HepG2 (cell line): ENCODE measurements around the gene HPS4. TPM values are rescaled to one million over a fixed set of nuclear protein-coding genes. Genes with fewer than 3 reads are reported as not detected.
A peak's percentile ranks its signal among the peaks of the same experiment; 100 is the strongest.

Experiments
- ATAC-seq: fragments of 200-7000 bp; cut with Tn5 transposase; 3 replicates; pipeline ENCODE4 v1.9.1; 2020; ENCODE audit warnings: mild to moderate bottlenecking, moderate library complexity
- BruUV-seq: library from RNA; stranded (reverse); fragments of 400-500 nt; replicated peaks from 2 replicates; lab custom pipeline; 2021; lab: Mats Ljungman, UMichigan
- CTCF ChIA-PET: fragments of 300-600 bp; formaldehyde crosslinking; extraction: SDS; loops from one replicate; lab custom pipeline; 2021; ENCODE audit warnings: low total read pairs, inconsistent platforms, low intra/inter-chr PET ratio; lab: Yijun Ruan, JAX
- POLR2A ChIA-PET: fragments of 350-600 bp; sonication (Branson Sonifier 250); formaldehyde crosslinking; loops from one replicate; lab custom pipeline; 2020; ENCODE audit warnings: antibody characterized with exemption, inconsistent platforms; lab: Yijun Ruan, JAX
- DNase-seq: peaks from one replicate; pipeline ENCODE4 v3.0.0-alpha.2; 2015; ENCODE audit warnings: low spot score
- FAIRE-seq: peaks from 3 replicates; lab custom pipeline; 2011; peaks lifted over from hg19 to GRCh38; lab: Jason Lieb, UNC
- H2AFZ ChIP-seq: one replicate; pipeline ENCODE4 v1.6.1; 2011; ENCODE audit warnings: low read length, inconsistent platforms
- H3K27ac ChIP-seq: fragments of 300-600 bp; 3 replicates; pipeline ENCODE4 v1.8.0; 2011; ENCODE audit warnings: mixed run types, mild to moderate bottlenecking, mixed read lengths, low read length, inconsistent platforms; ENCODE audit not compliant: insufficient read depth; ENCODE audit errors: extremely low read length
- H3K27me3 ChIP-seq, 2 experiments: fragments of 200-600 bp in 1 of 2; 2 replicates in 1 of 2; 3 replicates in 1 of 2; pipeline versions ENCODE4 v1.6.0 to v1.8.0; 2011; ENCODE audit warnings: low read length in 2 of 2, mild to moderate bottlenecking in 2 of 2, moderate library complexity in 2 of 2, inconsistent platforms in 1 of 2; ENCODE audit not compliant: insufficient read depth in 2 of 2, control insufficient read depth in 1 of 2
- H3K36me3 ChIP-seq, 2 experiments: fragments of 200-600 bp in 1 of 2; replicated peaks in 1 of 2; 2 replicates in 1 of 2; 3 replicates in 1 of 2; pipeline versions ENCODE4 v1.5.1 to v1.8.0; 2011; ENCODE audit warnings: low read length in 2 of 2, inconsistent platforms in 1 of 2; ENCODE audit not compliant: insufficient read depth in 2 of 2, control insufficient read depth in 1 of 2
- H3K4me1 ChIP-seq: 2 replicates; pipeline ENCODE4 v1.5.1; 2012; ENCODE audit warnings: low read length, inconsistent platforms; ENCODE audit not compliant: insufficient read depth
- H3K4me2 ChIP-seq: 2 replicates; pipeline ENCODE4 v1.6.0; 2011; ENCODE audit warnings: low read depth, low read length, inconsistent platforms
- H3K4me3 ChIP-seq, 3 experiments: fragments of 200-600 bp in 1 of 3; sonication (generic), shearing (Covaris generic) in 1 of 3; replicated peaks in 1 of 3; 2 replicates each; pipeline ENCODE4 v1.5.1; 2011 to 2016; ENCODE audit warnings: low read length in 3 of 3, inconsistent platforms in 2 of 3, low read depth in 2 of 3, mild to moderate bottlenecking in 2 of 3, control low read depth in 1 of 3, mixed read lengths in 1 of 3; ENCODE audit not compliant: insufficient read depth in 1 of 3
- H3K79me2 ChIP-seq: one replicate; pipeline ENCODE4 v1.6.1; 2011; ENCODE audit warnings: low read length, inconsistent platforms; ENCODE audit not compliant: insufficient read depth
- H3K9ac ChIP-seq: 2 replicates; pipeline ENCODE4 v1.6.0; 2011; ENCODE audit warnings: mild to moderate bottlenecking, low read depth, low read length, inconsistent platforms; ENCODE audit not compliant: insufficient read depth
- H3K9me3 ChIP-seq: 2 replicates; pipeline ENCODE4 v1.5.1; 2012; ENCODE audit warnings: mild to moderate bottlenecking, low read length
- H4K20me1 ChIP-seq: 2 replicates; pipeline ENCODE4 v1.6.0; 2011; ENCODE audit warnings: inconsistent platforms, mild to moderate bottlenecking, low read length, moderate library complexity; ENCODE audit not compliant: insufficient read depth
- CERS6 ChIP-seq: sonication (generic); formaldehyde crosslinking; IDR thresholded peaks from 2 replicates; pipeline ENCODE4 v1.5.0; 2020; ENCODE audit warnings: missing genetic modification reagents
- HNRNPK ChIP-seq: fragments of 200-400 bp; formaldehyde crosslinking; IDR thresholded peaks from 2 replicates; pipeline ENCODE4 v1.6.1; 2018; ENCODE audit warnings: low read length, low read depth, moderate library complexity, mild to moderate bottlenecking; ENCODE audit not compliant: poor library complexity, severe bottlenecking
- SOX6 ChIP-seq, 2 experiments: fragments of 450-650 bp in 1 of 2; sonication (generic) in 1 of 2; formaldehyde crosslinking in 1 of 2; IDR thresholded peaks; 2 replicates each; pipeline versions ENCODE4 v1.4.0 to v1.6.1; 2017 to 2020; ENCODE audit warnings: antibody characterized with exemption in 1 of 2, mild to moderate bottlenecking in 1 of 2, missing genetic modification reagents in 1 of 2
- THAP11 ChIP-seq: IDR thresholded peaks from 2 replicates; pipeline ENCODE4 v1.6.1; 2016; ENCODE audit warnings: missing biosample characterization, missing genetic modification reagents
- UBTF ChIP-seq: sonication (generic); formaldehyde crosslinking; IDR thresholded peaks from 2 replicates; pipeline ENCODE4 v1.4.0; 2020; ENCODE audit warnings: mild to moderate bottlenecking, missing genetic modification reagents
- ZNF512 ChIP-seq: sonication (generic); formaldehyde crosslinking; IDR thresholded peaks from 2 replicates; pipeline ENCODE4 v1.4.0; 2020; ENCODE audit warnings: mild to moderate bottlenecking, missing genetic modification reagents
- ZNF792 ChIP-seq: IDR thresholded peaks from 2 replicates; pipeline ENCODE4 v1.6.1; 2016
- WGBS: methylation state at CpG from one replicate; pipeline ENCODE4 v1.1.6; 2017; ENCODE audit warnings: low lambda C conversion rate; 5-methylcytosine and 5-hydroxymethylcytosine counted together
- in situ Hi-C: cut with HindIII; loops from 2 replicates; pipeline ENCODE4 v1.10.0; 2017; ENCODE audit warnings: low pct_unique_long_range_greater_than_20kb; ENCODE audit not compliant: extremely low pct_ligation_motif_present
- intact Hi-C: fragments of 100-400 bp; cut with micrococcal nuclease; formaldehyde crosslinking; loops from one replicate; pipeline ENCODE4 v1.10.0; 2022; ENCODE audit not compliant: unreplicated experiment
- polyA plus RNA-seq, 8 experiments: library from polyadenylated mRNA; depleted of rRNA in 3 of 8; stranded (reverse) in 7 of 8; unstranded in 1 of 8; fragments of >200 nt; fragmentation: Illumina TruSeq in 4 of 8; extraction: Trizol in 4 of 8; gene quantifications; 2 replicates each; pipeline versions ENCODE4 v1.2.1 to v1.2.3, GENCODE V29; 2011 to 2016; ENCODE audit warnings: low read depth in 4 of 8, missing spikeins in 1 of 8, mixed read lengths in 1 of 8; ENCODE audit not compliant: insufficient read depth in 1 of 8
- total RNA-seq, 5 experiments: library from RNA; depleted of rRNA; stranded (reverse); fragments of >200 nt; fragmentation: Illumina TruSeq; extraction: Trizol; gene quantifications; 2 replicates each; pipeline ENCODE4 v1.2.3, GENCODE V29; 2016; ENCODE audit warnings: low read depth in 1 of 5

HPS4 gene
- total and polyA plus RNA-seq, 2 of the 13 experiments (the other 11 are each of a cell fraction or from before 2014, with no cell fraction given) = 27.4 to 34.0 TPM

DNA sequence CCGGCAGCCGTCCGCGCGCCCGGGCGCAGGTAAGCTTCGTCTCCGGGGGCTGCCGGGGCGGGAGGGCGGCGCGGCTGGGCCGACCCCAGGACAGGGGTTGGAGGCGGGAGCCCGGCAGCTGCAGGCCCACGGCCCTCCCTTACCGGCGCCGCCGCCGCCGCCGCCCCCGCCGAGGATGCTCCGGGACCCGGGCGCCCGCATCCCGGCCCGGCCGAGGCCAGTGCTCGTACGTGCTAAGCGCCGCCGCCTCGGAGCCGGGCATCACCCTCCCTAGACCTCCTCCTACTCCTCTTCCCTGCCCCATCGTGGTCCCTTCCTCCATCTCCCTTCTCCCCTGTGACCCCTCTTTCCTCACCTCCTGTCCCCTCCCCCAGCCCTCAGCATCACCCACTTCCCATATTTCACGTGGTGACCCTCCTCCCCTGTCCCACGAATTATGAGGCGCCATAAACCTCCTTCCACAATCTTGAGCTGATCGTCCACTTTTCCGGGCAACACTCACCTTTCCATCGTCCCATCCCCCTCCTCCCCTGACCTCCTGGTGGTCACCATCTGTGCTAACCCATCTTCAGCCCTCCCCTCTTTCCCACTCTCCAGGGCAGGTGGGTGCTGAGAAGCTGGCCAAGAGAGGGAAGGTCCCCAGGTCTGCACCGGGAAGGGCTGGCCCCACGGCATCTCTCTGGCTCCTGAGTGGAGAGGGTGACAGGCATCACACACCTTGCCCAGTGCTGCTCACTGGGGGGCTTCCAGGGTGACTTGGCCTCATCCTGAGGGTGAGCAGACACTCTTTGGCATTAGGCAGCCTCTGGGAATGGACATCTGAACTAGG, 53.9 kb downstream of the HPS4 start:
- WGBS = 19% methylated on average over 15 of the region's 50 CpGs
- DNase-seq (no peak), FAIRE-seq (no peak)
- H3K36me3 ChIP-seq = no peaks in the 10 kb centered on the region
- H3K4me3 ChIP-seq = peak overlapping the region in 1 of 3 experiments; percentile 67; a peak in 1 of 6 replicates
- TF ChIP-seq HNRNPK = no peak
- TF ChIP-seq SOX6 (IDR thresholded peaks at IDR 0.05) = no peak
- TF ChIP-seq SOX6 (CRISPR knock-in tag; IDR thresholded peaks at IDR 0.05) = no peak
- TF ChIP-seq, all 625 proteins: peak for 0
- in situ Hi-C loops (no loop called here), intact Hi-C loops (no loop called here)
- Histone ChIP-seq H3K27ac (no peak overlapping the region), H4K20me1 (no peaks in the 10 kb centered on the region), H3K4me2 (peak overlapping the region; percentile 53), H2AFZ (no peak overlapping the region), H3K9me3 (no peaks in the 10 kb centered on the region), H3K27me3 (peaks cover 10 to 49% of the 10 kb centered on the region in 2 experiments), H3K79me2 (no peaks in the 10 kb centered on the region), H3K9ac (no peak overlapping the region), H3K4me1 (peaks cover 5% of the 10 kb centered on the region; the same call in 1 of the 2 replicates)
- POLR2A ChIA-PET = no interaction called here
- ATAC-seq = no peak
- CTCF ChIA-PET = no interaction called here
- no TSS peak for BruUV-seq

GRCh38 chr22:26428515-26429457, 54.8 kb downstream of the HPS4 start, which contains the start of gene ASPHD2:
Gene ASPHD2, plus strand, starts transcription at chr22:26429260. Its CDS starts 4,356 bp downstream, at chr22:26433616.
- POLR2A ChIA-PET = no interaction called here
- ATAC-seq (peak; percentile 79), FAIRE-seq (no peak), DNase-seq (no peak)
- no peak within 1 kb of the TSS for H3K9ac ChIP-seq
- H3K4me3 ChIP-seq = peak within 1 kb of the TSS; percentile 51 to 67 (median 65)
- H4K20me1 ChIP-seq = no peaks in the 10 kb centered on the region
- in situ Hi-C loops = no loop called here
- H3K4me1 ChIP-seq = peaks cover 5% of the 10 kb centered on the region; the same call in 1 of the 2 replicates
- no peak within 1 kb of the TSS for H3K27ac ChIP-seq
- H3K27me3 ChIP-seq = peaks cover 10 to 42% of the 10 kb centered on the region in 2 experiments
- no peaks in the 10 kb centered on the region for H3K9me3 ChIP-seq
- H2AFZ ChIP-seq = peak within 1 kb of the TSS; percentile 52
- CTCF ChIA-PET = no interaction called here
- WGBS = 27% methylated on average over 36 of the region's 96 CpGs
- intact Hi-C loops = no loop called here
- no peaks in the 10 kb centered on the region for H3K36me3 ChIP-seq
- no TSS peak for BruUV-seq
- H3K79me2 ChIP-seq = no peaks in the 10 kb centered on the region
- peak within 1 kb of the TSS; percentile 74 for H3K4me2 ChIP-seq
- no peak for TF ChIP-seq ZNF792 (CRISPR knock-in tag)
- TF ChIP-seq UBTF (CRISPR knock-in tag) = peak; percentile 9; the same call in 1 of the 2 replicates
- peak; percentile 90 for TF ChIP-seq ZNF512
- TF ChIP-seq THAP11 (CRISPR knock-in tag) = peak; percentile 89
- no peak for TF ChIP-seq CERS6 (CRISPR knock-in tag)
